ENCODE measurements around the gene S100A1.
"Not testable (repeated sequence)": the region's sequence is repeated elsewhere in the genome, so short reads cannot be mapped to it uniquely, and the experiment has no call there.

The S100A1 gene

GRCh38 chr1:153627715-153628626, at the start of gene S100A1:
TSS of gene S100A1 (plus strand) at chr1:153628434. CDS start at chr1:153630522, 2,088 bp downstream.
- no peak for DNase-seq

- no peak for DNase-seq
These were observed 49.7 kb upstream of the S100A1 start for GRCh38 chr1:153578490-153578889.

DNA sequence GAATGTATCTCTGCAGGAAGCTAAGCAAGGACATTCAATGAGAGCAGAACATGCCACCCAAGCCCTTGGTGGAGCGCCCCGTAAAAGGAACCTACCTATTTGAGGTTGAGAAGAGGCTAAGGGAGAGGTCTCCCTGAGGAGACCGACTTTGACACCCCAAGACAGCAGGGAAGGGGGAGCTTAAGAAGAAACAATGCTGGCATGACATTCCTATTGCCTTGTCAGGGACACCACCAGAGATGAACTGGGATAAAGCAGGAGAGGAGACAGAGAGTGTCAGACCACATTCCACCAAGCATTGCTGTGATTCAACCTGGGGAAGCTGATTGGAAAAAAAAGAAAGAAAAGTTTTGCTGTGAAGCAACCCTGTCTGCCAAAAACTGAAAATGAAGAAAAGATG, 49.3 kb upstream of the S100A1 start:
- no peak for DNase-seq

GRCh38 chr1:153582836-153583235, 45.4 kb upstream of the S100A1 start:
- DNase-seq, result not testable (repeated sequence)

- DNase-seq, result not testable (repeated sequence)
These were observed 44.7 kb upstream of the S100A1 start for GRCh38 chr1:153583514-153583913.

GRCh38 chr1:153583976-153584375, 44.3 kb upstream of the S100A1 start:
- DNase-seq, result no peak

DNA sequence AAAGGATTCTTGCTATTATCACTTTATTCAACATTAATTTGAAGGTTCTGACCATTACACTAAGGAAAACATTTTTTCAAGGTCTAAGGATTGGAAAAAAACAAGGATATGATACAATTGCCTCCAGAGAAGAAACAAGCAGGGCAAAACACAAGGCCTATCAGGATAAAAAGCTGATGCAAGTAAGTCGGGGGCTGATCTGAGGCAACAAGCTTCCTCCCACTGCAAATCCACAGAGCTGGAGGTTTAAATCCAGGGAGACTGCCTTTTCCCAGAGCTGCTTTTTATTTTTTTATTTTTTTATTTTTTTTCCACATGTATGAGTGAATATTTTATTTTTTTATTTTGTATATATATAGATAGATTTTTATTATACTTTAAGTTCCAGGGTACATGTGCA, 43.2 kb upstream of the S100A1 start:
- DNase-seq, result no peak

DNA sequence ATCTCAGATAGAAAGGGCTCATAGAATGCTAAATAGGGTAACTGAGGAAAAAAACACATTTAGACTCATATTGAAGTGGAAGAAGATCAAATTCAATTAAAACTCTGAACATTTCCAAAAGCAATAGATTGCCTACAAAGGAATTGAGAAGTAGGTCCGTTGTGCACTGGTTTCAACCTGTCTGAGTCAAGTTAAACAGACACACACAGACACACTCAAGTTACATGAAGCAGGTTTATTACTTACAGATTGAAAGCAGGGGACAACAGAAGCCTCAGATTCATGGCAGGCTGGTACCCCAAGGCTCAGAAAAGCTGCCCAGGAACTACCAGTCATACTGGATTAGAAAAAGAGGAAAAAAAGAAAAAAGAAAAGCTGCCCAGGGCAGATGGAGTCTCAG, 41.9 kb upstream of the S100A1 start:
- DNase-seq, result no peak

- no peak for DNase-seq
These were observed 40.9 kb upstream of the S100A1 start for GRCh38 chr1:153587314-153587713.

- DNase-seq, result not testable (repeated sequence)
These were observed 40.2 kb upstream of the S100A1 start for GRCh38 chr1:153588033-153588432.

- no peak for DNase-seq
These were observed 39.8 kb upstream of the S100A1 start for GRCh38 chr1:153588482-153588881.

DNA sequence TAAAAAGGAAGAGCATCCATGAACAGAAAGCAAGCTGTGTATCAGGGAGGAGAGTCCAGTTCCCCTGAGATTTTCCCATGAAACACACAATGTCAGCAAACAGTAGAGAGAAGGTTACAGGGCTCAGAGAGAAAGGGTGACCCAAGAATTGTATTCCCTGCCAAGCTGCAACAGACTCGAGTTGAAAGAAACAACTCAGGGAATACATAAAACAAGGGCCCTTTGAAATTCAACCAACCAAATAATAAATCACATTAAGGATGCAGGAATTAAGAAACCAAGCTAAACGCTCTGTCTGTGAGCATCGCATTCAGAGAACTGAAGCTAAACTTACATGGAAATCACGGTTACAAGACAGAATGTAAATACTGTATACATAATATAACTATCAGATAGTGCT, 35.5 kb upstream of the S100A1 start:
- no peak for DNase-seq

GRCh38 chr1:153597206-153597605, 31.0 kb upstream of the S100A1 start:
- DNase-seq, result peak; percentile 42

DNA sequence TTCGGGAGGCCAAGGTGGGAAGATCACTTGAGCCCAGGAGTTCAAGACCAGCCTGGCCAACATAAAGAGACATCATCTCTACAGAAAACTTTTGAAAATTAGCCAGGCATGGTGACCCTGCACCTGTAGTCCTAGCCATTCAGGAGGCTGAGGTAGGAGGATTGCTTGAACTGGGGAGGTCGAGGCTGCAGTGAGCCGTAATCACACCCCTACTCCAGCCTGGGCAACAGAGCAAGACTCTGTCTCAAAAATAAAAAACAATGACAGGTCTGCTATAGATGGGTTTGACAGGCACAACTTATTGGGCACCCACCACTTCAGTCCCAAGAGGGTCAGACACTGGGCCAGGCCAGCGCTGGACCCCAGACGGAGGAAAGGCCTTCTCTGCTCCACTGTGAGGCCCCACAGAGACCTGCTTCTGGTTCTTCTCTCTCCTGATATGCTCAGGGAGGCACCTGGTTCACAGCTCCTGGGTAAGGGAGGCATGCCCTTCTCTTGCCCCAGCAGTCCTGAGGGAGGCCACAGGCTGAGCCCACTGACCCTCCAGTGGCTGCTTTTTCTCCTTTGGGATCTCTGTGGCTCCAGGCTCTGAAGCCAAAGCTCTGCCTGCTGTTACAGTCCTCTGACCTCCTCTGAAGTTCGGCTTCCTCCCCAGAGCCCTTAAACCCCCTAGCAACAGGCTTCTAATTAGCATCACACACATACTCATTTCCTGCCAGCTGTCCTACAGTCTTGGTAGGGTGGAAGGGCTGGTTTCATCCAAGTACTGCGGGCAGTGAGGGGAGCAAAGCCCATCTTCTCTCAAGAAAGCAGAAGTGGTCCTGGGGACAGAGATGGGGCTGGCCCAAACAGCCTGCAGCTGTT, 29.7 kb upstream of the S100A1 start:
- DNase-seq, result peak; percentile 39

- no peak for DNase-seq
These were observed 28.4 kb upstream of the S100A1 start for GRCh38 chr1:153599847-153600246.

GRCh38 chr1:153602749-153603148, 25.5 kb upstream of the S100A1 start:
- no peak for DNase-seq

DNA sequence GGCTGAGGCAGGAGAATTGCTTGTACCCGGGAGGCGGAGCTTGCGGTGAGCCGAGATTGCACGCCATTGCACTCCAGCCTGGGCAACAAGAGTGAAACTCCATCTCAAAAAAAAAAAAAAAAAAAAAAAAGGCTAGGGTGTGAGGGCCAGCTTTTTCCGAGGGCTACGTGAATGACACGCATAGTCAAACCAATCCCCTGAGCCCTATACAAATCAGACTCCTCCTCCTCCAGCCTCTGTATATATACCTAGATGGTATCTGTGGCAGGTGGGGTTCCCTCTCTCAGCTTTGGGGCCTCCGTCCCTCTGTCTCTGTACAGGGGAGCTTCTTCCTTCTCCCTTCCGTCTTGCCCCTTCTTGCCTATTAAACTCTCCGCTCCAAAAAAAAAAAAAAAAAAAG, 22.0 kb upstream of the S100A1 start:
- DNase-seq, result no peak

GRCh38 chr1:153607381-153607780, 20.9 kb upstream of the S100A1 start:
- no peak for DNase-seq

DNA sequence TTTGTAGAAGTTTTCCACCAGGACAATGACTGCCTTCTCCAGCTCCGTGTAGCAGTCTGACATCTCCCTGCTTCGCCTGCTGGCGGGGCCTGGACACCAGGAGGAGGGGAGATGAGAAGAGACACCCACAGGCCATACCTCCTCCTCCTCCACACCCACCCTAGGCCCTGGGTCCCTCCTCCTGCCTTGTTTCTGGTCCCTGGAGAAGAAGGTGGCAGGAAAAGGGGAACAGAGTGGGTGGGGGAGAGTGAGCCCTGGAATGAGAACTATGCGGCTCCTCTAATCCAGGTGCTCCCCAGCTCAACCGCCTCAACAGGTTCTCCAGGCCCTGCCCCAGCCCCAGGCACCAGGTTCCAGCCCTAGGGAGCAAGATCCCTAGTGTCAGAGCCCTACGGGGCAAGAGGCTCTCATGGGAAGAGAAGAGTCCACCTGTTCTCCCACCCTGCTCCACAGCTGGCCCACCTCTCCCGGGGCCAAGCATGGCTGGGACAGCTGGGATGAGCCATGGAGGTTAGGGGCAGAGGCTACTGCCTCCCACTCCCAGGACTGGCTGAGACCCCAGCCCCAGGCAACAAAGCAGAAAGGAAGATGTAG, 20.0 kb upstream of the S100A1 start:
- no peak for DNase-seq

GRCh38 chr1:153608742-153609584, 19.3 kb upstream of the S100A1 start:
- DNase-seq, result no peak

- DNase-seq, result no peak
These were observed 18.7 kb upstream of the S100A1 start for GRCh38 chr1:153609585-153609907.

DNA sequence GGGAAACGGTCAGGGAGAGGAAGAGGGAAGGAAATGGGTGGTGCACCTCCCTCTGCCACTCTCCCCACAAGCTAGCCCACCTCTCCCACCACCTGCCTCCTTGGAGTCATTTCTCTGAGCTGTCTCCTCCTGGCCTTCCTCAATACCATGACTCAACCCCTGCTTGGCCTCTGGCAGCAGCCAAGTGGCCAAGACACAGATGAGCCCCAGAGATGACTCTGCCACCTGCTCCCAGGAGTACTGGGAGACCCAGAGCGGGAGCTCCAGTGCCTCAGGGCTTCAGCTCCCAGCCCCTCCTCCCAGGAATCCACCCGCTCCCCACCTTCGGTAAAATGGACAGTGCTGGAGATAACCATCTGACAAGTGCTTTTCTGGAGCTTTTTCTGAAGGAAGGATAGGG, 17.9 kb upstream of the S100A1 start:
- no peak for DNase-seq
